ENCODE measurements around the gene CCDC167.

GRCh38 chr6:37491171-37491829, 8.4 kb downstream of the CCDC167 start:
- no peak for TF ChIP-seq CTCF (IDR thresholded peaks at IDR 0.05)
- TF ChIP-seq POLR2A (IDR thresholded peaks at IDR 0.05): no peak

Measured in esophagus squamous epithelium (tissue), 4 donors.